ENCODE data around the gene TMEM232.

DNA sequence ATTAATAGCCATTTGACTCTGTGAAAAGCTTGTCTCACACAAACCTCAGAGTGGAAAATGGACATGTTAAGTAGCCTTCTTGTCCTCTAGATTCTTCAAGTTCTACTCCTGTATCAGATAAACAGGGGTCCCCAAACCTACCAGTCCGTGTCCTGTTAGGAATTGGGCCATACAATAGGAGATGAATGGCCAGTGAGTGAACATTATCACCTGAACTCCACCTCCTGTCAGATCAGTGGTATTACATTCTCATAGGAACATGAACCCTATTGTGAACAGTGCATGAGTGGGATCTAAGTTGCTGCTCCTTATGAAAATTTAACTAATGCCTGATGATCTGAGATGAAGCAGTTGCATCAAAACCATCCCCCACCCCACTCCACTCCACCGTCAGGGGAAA is 136.3 kb downstream of the TMEM232 start:
- TF ChIP-seq, protein P1, sequence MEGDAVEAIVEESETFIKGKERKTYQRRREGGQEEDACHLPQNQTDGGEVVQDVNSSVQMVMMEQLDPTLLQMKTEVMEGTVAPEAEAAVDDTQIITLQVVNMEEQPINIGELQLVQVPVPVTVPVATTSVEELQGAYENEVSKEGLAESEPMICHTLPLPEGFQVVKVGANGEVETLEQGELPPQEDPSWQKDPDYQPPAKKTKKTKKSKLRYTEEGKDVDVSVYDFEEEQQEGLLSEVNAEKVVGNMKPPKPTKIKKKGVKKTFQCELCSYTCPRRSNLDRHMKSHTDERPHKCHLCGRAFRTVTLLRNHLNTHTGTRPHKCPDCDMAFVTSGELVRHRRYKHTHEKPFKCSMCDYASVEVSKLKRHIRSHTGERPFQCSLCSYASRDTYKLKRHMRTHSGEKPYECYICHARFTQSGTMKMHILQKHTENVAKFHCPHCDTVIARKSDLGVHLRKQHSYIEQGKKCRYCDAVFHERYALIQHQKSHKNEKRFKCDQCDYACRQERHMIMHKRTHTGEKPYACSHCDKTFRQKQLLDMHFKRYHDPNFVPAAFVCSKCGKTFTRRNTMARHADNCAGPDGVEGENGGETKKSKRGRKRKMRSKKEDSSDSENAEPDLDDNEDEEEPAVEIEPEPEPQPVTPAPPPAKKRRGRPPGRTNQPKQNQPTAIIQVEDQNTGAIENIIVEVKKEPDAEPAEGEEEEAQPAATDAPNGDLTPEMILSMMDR (IDR thresholded peaks at IDR 0.05): peak in 4 of 7 experiments; percentile 9 to 24 (median 16)
- no peak for TF ChIP-seq POLR2AphosphoS5 (IDR thresholded peaks at IDR 0.05)
- TF ChIP-seq POLR2A (IDR thresholded peaks at IDR 0.05): no peak
- no peak for TF ChIP-seq EP300 (IDR thresholded peaks at IDR 0.05)

Data from stomach (tissue), 4 donors.